Measurements from ENCODE around the gene MCEE. TPM values are rescaled to one million over a fixed set of nuclear protein-coding genes. Genes with fewer than 3 reads are reported as not detected.

The MCEE gene
- total RNA-seq, 1 donor from 2014 or later = 6.1 TPM

- H3K36me3 ChIP-seq (ENCODE audit: control insufficient read depth, insufficient read depth, low read length) = no peaks in the 10 kb centered on the region
These were observed 66.8 kb downstream of the MCEE start for GRCh38 chr2:71063216-71063615.

GRCh38 chr2:71060871-71061270, 69.2 kb downstream of the MCEE start:
- Histone ChIP-seq H3K36me3 (ENCODE audit: control insufficient read depth, insufficient read depth, low read length) (no peaks in the 10 kb centered on the region), H3K4me3 (ENCODE audit: low read depth, low read length) (no peak overlapping the region), H3K27me3 (ENCODE audit: control insufficient read depth, insufficient read depth, low read length) (no peaks in the 10 kb centered on the region)
- no peak for TF ChIP-seq CTCF (IDR thresholded peaks at IDR 0.05; ENCODE audit: insufficient read depth, low read length, severe bottlenecking)
- DNase-seq (ENCODE audit: low read depth) (no peak), FAIRE-seq (no peak)

More at GRCh38 chr2:71063216-71063615, 66.8 kb downstream of the MCEE start:
- no peak for DNase-seq (ENCODE audit: low read depth)
- TF ChIP-seq CTCF (IDR thresholded peaks at IDR 0.05; ENCODE audit: insufficient read depth, low read length, severe bottlenecking) = no peak
- no peak overlapping the region for H3K4me3 ChIP-seq (ENCODE audit: low read depth, low read length)
- FAIRE-seq = no peak
- H3K27me3 ChIP-seq (ENCODE audit: control insufficient read depth, insufficient read depth, low read length) = no peaks in the 10 kb centered on the region

GRCh38 chr2:71060211-71060610, 69.8 kb downstream of the MCEE start:
- TF ChIP-seq CTCF (IDR thresholded peaks at IDR 0.05; ENCODE audit: insufficient read depth, low read length, severe bottlenecking) = no peak
- no peaks in the 10 kb centered on the region for H3K36me3 ChIP-seq (ENCODE audit: control insufficient read depth, insufficient read depth, low read length)
- FAIRE-seq (no peak), DNase-seq (ENCODE audit: low read depth) (no peak)
- no peak overlapping the region for H3K4me3 ChIP-seq (ENCODE audit: low read depth, low read length)
- no peaks in the 10 kb centered on the region for H3K27me3 ChIP-seq (ENCODE audit: control insufficient read depth, insufficient read depth, low read length)

Other genes with a start within 250 kb of the MCEE start
- gene VAX2, start 229.7 kb downstream of the MCEE start, total RNA-seq = 0.13 TPM in 1 of 2 replicates, not detected in the other
- gene ATP6V1B1, start 194.3 kb downstream of the MCEE start, total RNA-seq = 0.64 TPM in 1 of 2 replicates, not detected in the other
- not detected in 2 replicates for gene ANKRD53, start 151.6 kb downstream of the MCEE start, total RNA-seq
- gene TEX261, start 135.4 kb downstream of the MCEE start, total RNA-seq = 11.1 and 14.1 TPM in 2 replicates
- 31.3 and 75.0 TPM in 2 replicates for gene NAGK, start 61.6 kb downstream of the MCEE start, total RNA-seq
- 11.4 and 12.1 TPM in 2 replicates for gene MPHOSPH10, start 405 bp upstream of the MCEE start, total RNA-seq
- gene PAIP2B, start 96.9 kb upstream of the MCEE start, total RNA-seq = 1.3 and 5.2 TPM in 2 replicates
- gene ZNF638, start 201.6 kb upstream of the MCEE start, total RNA-seq = 86.9 and 112 TPM in 2 replicates